Subcutaneous preadipocyte (primary cell): Measurements from ENCODE around the gene PLK5. TPM values are rescaled to one million over a fixed set of nuclear protein-coding genes. Genes with fewer than 3 reads are reported as not detected.

Experiments used
- small RNA-seq: library from RNA; depleted of rRNA; stranded (forward); fragments of <200 nt; gene quantifications from one replicate; pipeline ENCODE3, GENCODE V24; 2012
- total RNA-seq: library from RNA; depleted of rRNA; stranded (reverse); fragments of >200 nt; gene quantifications from 2 replicates; pipeline ENCODE4 v1.2.3, GENCODE V29; 2012

Gene PLK5
- total RNA-seq = not detected in 2 replicates

GRCh38 chr19:1523412-1524286, at the start of gene PLK5:
PLK5 (plus strand) TSS chr19:1524077; CDS start chr19:1526997, 2,920 bp downstream.

GRCh38 chr19:1478934-1479707, 44.8 kb upstream of the PLK5 start, which contains the start of gene C19orf25:
C19orf25 (minus strand) TSS chr19:1479215; CDS start chr19:1478903, 312 bp downstream.

GRCh38 chr19:1490311-1491113, 33.4 kb upstream of the PLK5 start, which contains the start of gene PCSK4:
PCSK4 (minus strand) TSS chr19:1490350; CDS start chr19:1490346, 4 bp downstream.

GRCh38 chr19:1491114-1491848, 32.6 kb upstream of the PLK5 start, which contains the start of gene REEP6:
REEP6 (plus strand) TSS chr19:1491181; CDS start chr19:1491270, 89 bp downstream.

GRCh38 chr19:1512671-1513498, 11.0 kb upstream of the PLK5 start, which contains the start of gene ADAMTSL5:
ADAMTSL5 (minus strand) TSS chr19:1513019; CDS start chr19:1510943, 2,076 bp downstream.

GRCh38 chr19:1568320-1569019, 44.6 kb downstream of the PLK5 start, which contains the start of gene MEX3D:
MEX3D (minus strand) TSS chr19:1568325; CDS start chr19:1568058, 267 bp downstream.

Small RNAs within 50 kb of the gene (small RNA-seq; reads per million reads assigned to genes)
- gene AC005943.2 (not detected), gene RN7SL477P (not detected)

Other genes starting within 250 kb of the PLK5 start
- 28.9 and 36.4 TPM in 2 replicates for gene FAM174C, start 248.5 kb upstream of the PLK5 start, total RNA-seq
- not detected in 2 replicates for gene EFNA2, start 238.2 kb upstream of the PLK5 start, total RNA-seq
- 57.5 and 71.7 TPM in 2 replicates for gene NDUFS7, start 140.2 kb upstream of the PLK5 start, total RNA-seq
- 23.9 and 42.6 TPM in 2 replicates for gene GAMT, start 122.5 kb upstream of the PLK5 start, total RNA-seq
- 49.6 and 88.9 TPM in 2 replicates for gene DAZAP1, start 116.5 kb upstream of the PLK5 start, total RNA-seq
- gene RPS15, start 85.7 kb upstream of the PLK5 start, total RNA-seq = 481 and 668 TPM in 2 replicates
- gene APC2, start 74.0 kb upstream of the PLK5 start, total RNA-seq = under 0.01 and 0.37 TPM in 2 replicates
- gene C19orf25, start 44.9 kb upstream of the PLK5 start, total RNA-seq = 19.1 and 27.8 TPM in 2 replicates
- 0.78 and 1.8 TPM in 2 replicates for gene PCSK4, start 33.7 kb upstream of the PLK5 start, total RNA-seq
- 1.2 and 2.6 TPM in 2 replicates for gene REEP6, start 32.9 kb upstream of the PLK5 start, total RNA-seq
- 1.6 and 2.2 TPM in 2 replicates for gene ADAMTSL5, start 11.1 kb upstream of the PLK5 start, total RNA-seq
- gene MEX3D, start 44.2 kb downstream of the PLK5 start, total RNA-seq = 23.5 and 43.4 TPM in 2 replicates
- gene MBD3, start 68.8 kb downstream of the PLK5 start, total RNA-seq = 66.5 and 103 TPM in 2 replicates
- gene UQCR11, start 81.4 kb downstream of the PLK5 start, total RNA-seq = 42.6 and 54.7 TPM in 2 replicates
- 65.4 and 78.4 TPM in 2 replicates for gene TCF3, start 128.5 kb downstream of the PLK5 start, total RNA-seq
- not detected in 2 replicates for gene ONECUT3, start 229.4 kb downstream of the PLK5 start, total RNA-seq